Mononuclear cell (primary cell): ENCODE results near the gene RTN4R. TPM values are rescaled to one million over a fixed set of nuclear protein-coding genes. Genes with fewer than 3 reads are reported as not detected.

Source experiments
- H3K27me3 ChIP-seq: 2 replicates; pipeline ENCODE4 v1.6.0; 2011; ENCODE audit warnings: low read length, control low read depth; ENCODE audit not compliant: insufficient read depth
- H3K4me1 ChIP-seq: 2 replicates; pipeline ENCODE4 v1.5.1; 2011; ENCODE audit warnings: mild to moderate bottlenecking, low read length, control low read depth; ENCODE audit not compliant: insufficient read depth
- H3K4me3 ChIP-seq: 2 replicates; pipeline ENCODE4 v1.5.1; 2011; ENCODE audit warnings: mild to moderate bottlenecking, low read length, moderate library complexity
- H3K9me3 ChIP-seq: 2 replicates; pipeline ENCODE4 v1.5.1; 2011; ENCODE audit warnings: low read depth, mild to moderate bottlenecking, control low read depth, low read length
- total RNA-seq: library from RNA; depleted of rRNA; stranded (reverse); fragments of >200 nt; gene quantifications from one replicate; pipeline ENCODE4 v1.2.3, GENCODE V29; 2012

RTN4R gene
- total RNA-seq, 1 donor: 0.21 TPM

GRCh38 chr22:20260071-20260765 is 7.9 kb downstream of the RTN4R start:
- Histone ChIP-seq H3K27me3 (no peaks in the 10 kb centered on the region), H3K9me3 (no peaks in the 10 kb centered on the region), H3K4me3 (no peak overlapping the region), H3K4me1 (no peaks in the 10 kb centered on the region)

GRCh38 chr22:20259327-20259688 is 8.8 kb downstream of the RTN4R start:
- H3K4me1 ChIP-seq: no peaks in the 10 kb centered on the region
- H3K9me3 ChIP-seq: no peaks in the 10 kb centered on the region
- H3K27me3 ChIP-seq: no peaks in the 10 kb centered on the region
- no peak overlapping the region for H3K4me3 ChIP-seq

- no peaks in the 10 kb centered on the region for H3K9me3 ChIP-seq
- H3K4me1 ChIP-seq: no peaks in the 10 kb centered on the region
- no peak overlapping the region for H3K4me3 ChIP-seq
- no peaks in the 10 kb centered on the region for H3K27me3 ChIP-seq
These were observed 9.4 kb downstream of the RTN4R start for GRCh38 chr22:20258584-20259326.

DNA sequence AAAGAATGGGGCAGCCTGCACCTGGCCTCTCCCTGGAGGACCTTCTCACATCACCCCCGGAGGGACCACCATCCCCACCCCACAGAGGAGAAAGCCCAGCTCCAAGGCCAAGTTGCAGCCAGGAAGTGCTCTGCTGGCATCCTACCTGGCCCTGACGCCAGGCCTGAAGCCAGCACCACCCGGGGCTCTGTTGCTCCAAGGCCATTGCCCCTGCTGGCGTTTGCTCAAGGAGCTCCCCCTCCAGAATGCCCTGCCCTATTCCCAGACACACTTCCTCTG is 10.2 kb downstream of the RTN4R start:
- H3K9me3 ChIP-seq: no peaks in the 10 kb centered on the region
- no peaks in the 10 kb centered on the region for H3K27me3 ChIP-seq
- no peak overlapping the region for H3K4me3 ChIP-seq
- no peaks in the 10 kb centered on the region for H3K4me1 ChIP-seq

DNA sequence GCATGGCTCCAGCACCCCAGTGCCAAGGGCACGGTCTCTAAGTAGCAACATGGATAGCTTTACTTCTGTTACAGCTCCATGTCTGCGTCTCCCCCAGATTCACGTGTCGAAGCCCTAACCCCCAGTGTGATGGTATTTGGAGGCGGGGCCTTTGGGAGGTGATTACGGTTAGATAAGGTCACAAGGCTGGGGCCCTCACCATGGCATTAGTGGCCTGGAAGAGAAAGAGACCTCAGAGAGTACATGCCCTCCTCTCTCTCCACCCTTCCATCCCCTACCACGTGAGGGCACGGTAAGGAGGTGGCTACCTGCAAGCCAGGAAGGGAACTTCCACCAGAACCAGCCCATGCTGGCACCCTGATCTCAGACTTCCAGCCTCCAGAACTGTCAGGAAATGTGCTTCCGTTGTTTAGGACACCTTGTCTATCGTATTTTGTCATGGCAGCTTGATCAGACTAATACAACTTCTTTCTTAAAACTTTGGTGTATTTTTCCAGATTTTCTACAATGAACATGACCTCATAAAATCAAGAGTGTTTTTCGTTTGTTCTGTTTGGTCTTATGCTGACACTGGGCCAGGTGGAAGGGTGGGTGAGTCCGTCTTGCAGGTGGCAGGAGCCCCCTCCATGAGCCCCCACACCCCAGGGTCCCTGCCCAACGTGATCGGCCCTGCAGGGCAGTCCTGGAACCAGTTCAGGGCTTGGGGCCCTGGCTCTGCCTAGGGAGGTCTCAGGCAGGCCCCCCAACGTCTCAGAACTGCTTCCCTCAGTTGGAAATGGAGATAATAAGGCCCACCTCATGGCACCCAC is 10.7 kb downstream of the RTN4R start:
- Histone ChIP-seq H3K9me3 (no peaks in the 10 kb centered on the region), H3K4me1 (no peaks in the 10 kb centered on the region), H3K27me3 (no peaks in the 10 kb centered on the region), H3K4me3 (no peak overlapping the region)

DNA sequence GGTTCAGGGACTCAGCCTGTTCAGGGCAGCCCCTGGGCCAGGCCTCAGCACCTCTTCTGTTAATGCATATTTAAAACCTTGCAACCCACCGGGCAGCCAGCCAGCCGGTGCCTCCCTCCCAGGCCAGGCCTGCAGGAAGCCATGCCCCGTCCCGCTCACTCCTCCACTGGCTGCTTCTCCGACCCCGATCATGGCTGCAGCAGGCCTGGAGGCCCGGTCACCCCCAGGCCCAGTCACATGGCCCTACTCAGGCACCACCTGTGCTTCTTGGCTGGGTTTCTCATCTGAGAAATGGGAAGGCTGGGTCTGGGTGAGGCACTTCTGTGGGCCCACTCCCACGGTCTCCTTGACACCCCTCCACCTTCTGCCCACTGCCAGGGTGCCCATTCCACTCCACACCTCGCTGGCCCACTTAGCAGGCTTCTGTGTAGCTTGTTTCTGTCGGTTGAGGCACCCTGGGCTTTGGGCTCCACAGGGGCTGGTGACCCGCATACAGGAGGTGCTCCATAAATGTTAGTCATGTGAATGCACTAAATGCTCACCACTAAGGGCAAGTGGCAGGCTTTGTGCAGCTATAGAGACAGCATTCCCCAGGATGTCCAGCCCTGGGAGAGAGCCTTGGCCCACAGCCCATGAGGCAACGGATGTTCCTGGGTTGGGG is 11.4 kb downstream of the RTN4R start:
- H3K4me3 ChIP-seq: no peak overlapping the region
- H3K27me3 ChIP-seq: no peaks in the 10 kb centered on the region
- H3K4me1 ChIP-seq: no peaks in the 10 kb centered on the region
- H3K9me3 ChIP-seq: no peaks in the 10 kb centered on the region

- H3K4me3 ChIP-seq: no peak overlapping the region
- H3K9me3 ChIP-seq: no peaks in the 10 kb centered on the region
- H3K4me1 ChIP-seq: no peaks in the 10 kb centered on the region
- no peaks in the 10 kb centered on the region for H3K27me3 ChIP-seq
These were observed 12.1 kb downstream of the RTN4R start for GRCh38 chr22:20256027-20256426.

GRCh38 chr22:20254975-20255946 is 12.9 kb downstream of the RTN4R start:
- no peaks in the 10 kb centered on the region for H3K4me1 ChIP-seq
- H3K4me3 ChIP-seq: no peak overlapping the region
- no peaks in the 10 kb centered on the region for H3K9me3 ChIP-seq
- no peaks in the 10 kb centered on the region for H3K27me3 ChIP-seq

- Histone ChIP-seq H3K4me1 (no peaks in the 10 kb centered on the region), H3K27me3 (no peaks in the 10 kb centered on the region), H3K4me3 (no peak overlapping the region), H3K9me3 (no peaks in the 10 kb centered on the region)
These were observed 15.0 kb downstream of the RTN4R start for GRCh38 chr22:20253161-20253560.

- no peaks in the 10 kb centered on the region for H3K4me1 ChIP-seq
- H3K27me3 ChIP-seq: no peaks in the 10 kb centered on the region
- H3K9me3 ChIP-seq: no peaks in the 10 kb centered on the region
- no peak overlapping the region for H3K4me3 ChIP-seq
These were observed 16.1 kb downstream of the RTN4R start for GRCh38 chr22:20251981-20252380.

- Histone ChIP-seq H3K9me3 (no peaks in the 10 kb centered on the region), H3K27me3 (no peaks in the 10 kb centered on the region), H3K4me1 (no peaks in the 10 kb centered on the region), H3K4me3 (no peak overlapping the region)
These were observed 16.6 kb downstream of the RTN4R start for GRCh38 chr22:20251491-20251890.

GRCh38 chr22:20249797-20250354 is 18.2 kb downstream of the RTN4R start:
- Histone ChIP-seq H3K4me3 (no peak overlapping the region), H3K4me1 (peaks cover 13% of the 10 kb centered on the region), H3K9me3 (no peaks in the 10 kb centered on the region), H3K27me3 (no peaks in the 10 kb centered on the region)

DNA sequence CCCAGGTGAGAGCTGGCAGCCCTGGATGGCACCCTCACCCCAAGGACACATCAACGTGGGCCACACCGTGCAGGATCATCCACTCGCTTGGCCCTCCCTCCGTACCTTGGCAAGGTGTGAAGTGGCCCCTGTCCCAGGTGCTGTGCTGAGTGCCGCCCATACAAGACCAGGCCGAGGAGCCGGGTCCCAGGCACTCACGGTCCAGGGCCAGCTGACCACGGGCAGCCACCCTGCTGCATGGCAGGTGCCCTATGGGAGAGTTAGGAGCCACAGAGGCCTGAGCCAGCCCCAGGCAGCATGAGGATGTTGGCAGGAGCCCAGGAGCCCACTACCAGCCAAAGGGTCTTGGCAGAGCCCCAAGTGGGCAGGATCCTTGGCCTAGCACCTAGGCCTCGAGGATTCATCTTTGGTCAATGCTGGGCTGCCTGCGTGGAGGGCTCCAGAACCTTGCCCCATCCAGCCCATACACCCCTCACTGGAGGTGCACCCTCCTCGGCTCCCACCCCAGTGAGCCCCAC is 19.6 kb downstream of the RTN4R start:
- H3K4me3 ChIP-seq: no peak overlapping the region
- no peaks in the 10 kb centered on the region for H3K9me3 ChIP-seq
- peaks cover 26% of the 10 kb centered on the region for H3K4me1 ChIP-seq
- H3K27me3 ChIP-seq: no peaks in the 10 kb centered on the region
